ENCODE measurements around the gene DCBLD1.

GRCh38 chr6:117485433-117485832, 3.0 kb downstream of the DCBLD1 start:
- TF ChIP-seq POLR2A (IDR thresholded peaks at IDR 0.05; ENCODE audit: low read depth, low read length), result no peak
- TF ChIP-seq TAF1 (IDR thresholded peaks at IDR 0.05; ENCODE audit: low read depth, low read length), result no peak
- TF ChIP-seq POLR2AphosphoS5 (IDR thresholded peaks at IDR 0.05; ENCODE audit: low read depth, low read length), result no peak
- TF ChIP-seq POU2F2 (IDR thresholded peaks at IDR 0.05; ENCODE audit: low read depth, low read length), result no peak

Data from GM12891 (cell line).